HuH-7 (cell line): Measurements from ENCODE around the gene DLG2.

Experiments
- DNase-seq: peaks from one replicate; pipeline ENCODE4 v3.0.0; 2011; ENCODE audit warnings: low spot score

Gene DLG2

GRCh38 chr11:83715927-83716535 lies 1911.1 kb downstream of the DLG2 start:
- no peak for DNase-seq

GRCh38 chr11:83713708-83714107 lies 1913.4 kb downstream of the DLG2 start:
- no peak for DNase-seq

DNA sequence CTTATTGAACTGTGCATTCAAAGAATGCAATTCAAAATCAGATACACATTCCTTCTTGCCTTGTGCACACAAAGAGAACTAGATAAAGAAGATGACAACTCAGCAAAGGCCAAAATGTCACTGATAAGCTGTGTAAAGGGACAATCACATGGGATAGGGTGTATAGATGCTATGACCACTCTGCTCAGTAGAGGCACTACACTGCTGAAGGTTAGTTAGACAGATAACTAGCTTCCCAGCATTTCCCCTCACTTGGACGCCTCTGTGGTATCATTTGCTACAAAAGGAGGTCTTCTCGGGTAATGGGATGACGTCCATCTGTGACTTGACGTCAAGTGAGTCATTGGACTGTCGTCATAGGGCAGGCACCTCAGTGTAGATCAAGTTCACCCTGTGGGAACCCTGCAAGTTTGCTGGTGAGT lies 1916.0 kb downstream of the DLG2 start:
- peak; percentile 39 for DNase-seq

- no peak for DNase-seq
Observed at GRCh38 chr11:83709434-83709833, 1917.7 kb downstream of the DLG2 start.

GRCh38 chr11:83706566-83706965 lies 1920.6 kb downstream of the DLG2 start:
- DNase-seq, result no peak

GRCh38 chr11:83702796-83703195 lies 1924.3 kb downstream of the DLG2 start:
- DNase-seq, result no peak

- DNase-seq, result no peak
Observed at GRCh38 chr11:83697518-83697917, 1929.6 kb downstream of the DLG2 start.

- DNase-seq, result no peak
Observed at GRCh38 chr11:83695046-83695445, 1932.1 kb downstream of the DLG2 start.

DNA sequence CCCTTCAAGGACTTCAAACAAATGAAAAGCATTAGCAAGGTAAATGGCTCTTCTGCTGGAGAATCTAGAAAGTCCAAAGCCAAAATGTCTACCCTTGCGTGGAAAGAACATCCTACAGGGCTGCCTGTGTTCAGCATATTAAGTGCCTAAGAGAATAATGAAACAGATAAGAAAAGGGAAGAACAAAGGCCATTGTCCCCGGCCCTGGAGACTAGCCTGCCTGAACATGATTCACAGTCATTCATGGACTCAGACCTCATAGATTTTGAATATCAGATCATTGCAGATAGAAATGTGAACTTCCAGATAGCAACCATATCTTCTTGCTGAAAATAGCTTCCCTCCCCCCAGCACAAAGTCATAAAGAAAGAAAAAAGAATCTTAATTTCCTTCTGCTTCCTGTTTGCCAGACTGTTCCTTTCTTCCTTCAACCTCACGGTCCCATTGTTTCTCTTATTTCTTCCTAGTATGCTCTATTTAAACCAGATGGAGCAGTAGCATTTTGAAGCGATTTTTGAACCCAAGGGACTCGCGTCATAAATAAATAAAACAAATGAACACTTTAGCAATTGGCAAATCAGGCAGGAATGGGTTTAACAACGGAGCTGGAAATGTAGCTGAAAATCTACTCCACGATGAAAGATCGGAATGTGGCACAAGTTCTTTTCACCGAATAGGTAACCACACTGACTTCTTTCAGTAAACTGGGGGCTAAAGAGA lies 1932.8 kb downstream of the DLG2 start:
- no peak for DNase-seq

DNA sequence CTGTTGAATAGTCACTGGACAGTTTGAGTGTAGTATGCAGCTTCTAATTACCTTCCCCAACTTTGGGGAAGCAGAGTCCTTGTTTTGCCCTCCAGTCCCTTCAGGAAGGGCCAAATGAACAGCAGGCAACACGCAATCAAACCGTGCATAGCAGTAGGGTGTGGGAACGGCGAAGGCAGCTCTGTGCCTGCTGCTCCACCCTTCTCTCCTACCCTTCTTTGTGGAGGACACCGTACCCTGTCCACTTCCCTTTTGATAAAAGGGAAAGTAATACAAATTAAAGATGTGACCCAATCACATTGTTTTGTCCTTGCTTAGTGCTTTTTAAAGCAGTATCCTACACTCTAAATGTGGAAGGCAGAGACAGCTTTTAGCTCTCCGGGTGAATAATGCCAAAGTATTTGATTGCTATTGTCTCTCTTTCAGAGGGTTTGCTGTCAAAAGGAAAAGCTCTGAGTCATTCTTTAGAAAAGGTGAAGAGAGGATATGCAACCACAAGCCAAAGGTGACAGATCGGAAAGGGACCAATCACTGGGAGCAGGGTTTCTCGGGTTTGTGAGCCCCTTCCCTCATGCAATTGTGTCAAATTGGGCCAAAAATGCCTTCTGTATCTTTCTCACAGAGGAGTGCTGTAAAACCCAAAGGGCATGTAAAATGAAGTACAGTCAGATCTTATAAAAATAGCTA lies 1933.7 kb downstream of the DLG2 start:
- no peak for DNase-seq

DNA sequence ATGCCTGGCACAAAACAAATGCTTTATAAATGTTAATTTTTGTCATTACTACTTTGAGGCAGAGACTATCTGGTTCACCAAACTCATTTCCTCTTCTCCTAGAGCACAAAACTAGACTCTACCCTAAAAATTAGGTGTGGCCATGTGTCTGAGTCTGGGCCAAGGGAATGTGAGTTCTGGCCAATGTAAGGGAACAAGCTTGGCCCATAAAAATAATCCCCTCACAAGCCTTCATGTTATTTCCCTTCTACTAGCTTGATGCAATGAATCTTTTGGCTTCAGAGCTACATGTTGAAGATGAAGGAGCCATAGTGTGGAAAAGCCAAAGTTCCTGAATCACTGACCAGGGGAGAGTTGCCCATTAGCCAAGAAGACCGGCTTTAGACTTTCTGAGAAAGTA lies 1934.5 kb downstream of the DLG2 start:
- DNase-seq, result no peak

DNA sequence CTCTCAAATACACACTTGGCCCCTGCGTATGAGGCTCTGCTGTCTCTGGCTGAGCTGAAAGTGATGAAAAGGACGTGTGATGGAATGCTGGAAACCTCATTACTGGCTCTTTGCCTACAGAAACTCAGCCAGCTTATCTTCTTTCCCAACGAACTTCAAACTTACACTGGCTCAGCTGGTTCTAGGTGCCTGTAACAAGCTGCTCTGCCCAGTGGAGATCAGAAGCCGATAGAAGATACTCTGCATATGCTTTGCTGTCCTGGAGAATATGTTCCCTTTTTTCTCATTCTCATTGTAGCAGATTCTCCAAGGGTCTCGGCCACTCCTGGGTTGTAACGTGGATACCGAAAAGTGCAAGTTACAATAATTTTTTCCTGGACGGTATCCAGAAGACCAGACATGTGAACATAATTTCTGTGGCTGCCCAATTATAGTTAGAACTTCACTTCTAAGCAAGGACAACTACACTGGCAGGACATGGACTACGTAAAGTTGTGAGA lies 1935.6 kb downstream of the DLG2 start:
- DNase-seq, result no peak

- DNase-seq, result no peak
Observed at GRCh38 chr11:83689144-83689780, 1937.9 kb downstream of the DLG2 start.

DNA sequence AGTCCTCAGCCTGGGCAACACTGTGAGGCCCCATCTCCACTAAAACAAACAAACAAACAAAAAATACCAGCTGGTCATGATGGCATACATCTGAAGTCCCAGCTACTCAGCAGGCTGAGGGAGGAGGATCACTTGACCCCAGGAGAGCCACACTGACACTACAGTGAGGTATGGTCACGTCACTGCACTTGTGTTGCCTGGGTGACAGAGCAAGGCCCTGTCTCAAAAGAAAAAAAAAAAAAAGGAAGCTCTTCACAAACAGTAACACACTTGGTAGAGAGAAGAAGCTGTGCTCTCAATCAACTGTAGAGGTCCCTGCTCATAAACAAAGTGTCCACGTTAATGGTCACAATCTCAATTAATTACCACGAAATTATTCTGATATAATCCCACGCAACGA lies 1939.4 kb downstream of the DLG2 start:
- no peak for DNase-seq

GRCh38 chr11:83685730-83686129 lies 1941.4 kb downstream of the DLG2 start:
- no peak for DNase-seq

- DNase-seq, result no peak
Observed at GRCh38 chr11:83684071-83684470, 1943.1 kb downstream of the DLG2 start.

DNA sequence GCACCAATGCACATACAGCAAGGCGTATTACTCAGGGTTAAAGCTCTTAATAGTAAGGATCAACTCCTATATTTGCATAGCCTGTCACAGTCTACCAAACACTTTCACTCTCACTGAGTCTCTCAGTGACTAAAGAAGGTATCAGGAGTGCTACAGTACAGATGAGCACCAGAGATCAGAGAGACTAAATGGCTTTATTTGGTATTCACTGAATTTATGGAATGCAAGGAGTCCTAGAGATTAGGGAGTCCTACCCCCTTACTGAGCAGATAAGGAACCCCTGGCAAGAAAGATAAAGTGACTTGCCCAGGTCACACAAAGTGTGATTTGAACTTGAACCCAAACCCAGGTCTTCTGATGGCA lies 1944.6 kb downstream of the DLG2 start:
- DNase-seq, result no peak

- DNase-seq, result no peak
Observed at GRCh38 chr11:83681906-83682610, 1945.1 kb downstream of the DLG2 start.

DNA sequence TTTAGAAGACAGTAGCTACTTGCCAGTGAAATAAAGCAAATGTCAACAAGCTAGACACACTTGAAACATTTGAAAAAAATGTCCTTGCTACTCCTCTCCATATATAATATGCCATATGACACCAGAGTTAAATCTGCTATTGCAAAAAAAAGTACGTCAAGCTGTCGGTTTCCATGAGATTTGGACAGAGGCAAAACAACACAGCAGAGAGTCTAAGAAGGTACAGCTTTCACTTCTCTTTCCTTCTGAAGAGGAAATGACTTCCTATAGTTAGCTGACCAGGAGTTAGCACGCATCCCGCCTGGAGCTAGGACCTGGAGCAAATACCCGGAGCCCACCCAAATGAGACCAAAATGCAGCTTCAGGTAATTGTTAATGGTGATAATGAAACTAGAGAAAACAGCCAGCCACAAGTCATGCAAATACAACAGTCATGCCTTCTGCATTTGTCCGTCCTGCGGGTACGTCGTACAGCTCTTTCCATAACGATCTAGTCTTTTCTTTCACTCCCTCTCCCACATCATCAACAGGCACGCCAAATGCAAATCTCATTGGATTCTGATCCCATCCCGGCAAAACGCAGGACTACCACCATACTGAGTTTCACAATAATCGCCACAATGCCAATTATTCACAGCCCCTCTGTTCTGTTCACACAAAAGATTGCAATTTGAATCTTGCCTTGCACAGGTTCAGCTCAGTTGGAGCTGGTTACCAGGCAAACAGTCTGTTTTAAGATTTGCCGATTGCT lies 1945.9 kb downstream of the DLG2 start:
- DNase-seq, result no peak

DNA sequence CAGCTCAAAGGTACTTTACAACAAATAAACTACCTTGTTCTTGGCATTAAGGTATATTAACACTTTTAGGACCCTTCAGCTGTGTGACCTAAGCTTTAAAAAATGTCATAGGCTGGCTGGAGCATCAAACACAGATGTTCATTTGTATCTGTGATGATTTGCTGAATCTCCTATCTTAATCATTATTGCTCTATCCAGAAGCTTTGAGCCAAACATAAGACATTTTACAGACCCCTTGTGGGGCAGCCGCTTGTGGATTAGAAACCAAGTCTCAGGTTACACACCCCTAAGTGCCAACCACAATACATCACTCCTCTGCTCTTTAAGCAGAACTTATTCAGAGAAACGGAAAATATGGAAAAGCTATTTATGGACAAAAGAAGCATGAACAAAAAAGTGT lies 1946.8 kb downstream of the DLG2 start:
- DNase-seq, result no peak

DNA sequence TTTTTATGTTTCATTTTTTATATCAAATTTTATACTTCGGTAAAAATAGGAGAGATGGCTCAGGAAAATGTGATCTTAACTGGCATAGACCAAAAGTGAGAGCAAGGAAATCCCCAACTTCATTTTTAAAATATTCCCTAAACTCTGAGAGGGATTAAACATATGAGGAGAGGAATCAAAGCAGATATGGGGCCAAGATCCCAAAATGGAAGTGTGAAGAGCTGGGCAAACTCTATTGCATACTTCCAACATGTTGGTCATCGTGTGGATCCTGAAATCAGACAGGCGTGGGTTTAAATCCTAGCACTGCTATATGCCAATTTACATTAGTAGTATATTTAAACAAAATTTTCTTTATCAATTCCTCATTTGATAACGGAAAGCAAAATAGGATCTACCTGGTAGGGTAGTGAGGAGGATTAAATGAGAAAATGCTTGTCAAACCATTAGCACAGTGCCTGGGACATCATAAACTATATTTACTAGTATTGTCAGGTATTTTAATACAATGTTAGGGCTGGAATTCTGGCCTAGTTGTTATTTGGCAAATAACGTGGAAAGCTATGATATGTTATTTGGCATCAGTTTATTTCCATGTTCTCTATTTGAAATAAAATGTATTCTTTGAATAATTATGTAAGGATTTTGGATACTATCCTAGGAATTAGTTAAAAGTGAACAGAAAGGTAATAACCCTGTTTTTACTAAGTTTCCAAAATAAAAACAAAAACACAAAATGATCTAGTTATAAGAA lies 1948.1 kb downstream of the DLG2 start:
- no peak for DNase-seq
